GM18520 (cell line): ENCODE measurements around the gene RAP1A.

Source experiments
- ATAC-seq: cut with Tn5 transposase; IDR thresholded peaks from one replicate; pipeline ENCODE4 v1.9.1; 2021; ENCODE audit not compliant: unreplicated experiment

The RAP1A gene

DNA sequence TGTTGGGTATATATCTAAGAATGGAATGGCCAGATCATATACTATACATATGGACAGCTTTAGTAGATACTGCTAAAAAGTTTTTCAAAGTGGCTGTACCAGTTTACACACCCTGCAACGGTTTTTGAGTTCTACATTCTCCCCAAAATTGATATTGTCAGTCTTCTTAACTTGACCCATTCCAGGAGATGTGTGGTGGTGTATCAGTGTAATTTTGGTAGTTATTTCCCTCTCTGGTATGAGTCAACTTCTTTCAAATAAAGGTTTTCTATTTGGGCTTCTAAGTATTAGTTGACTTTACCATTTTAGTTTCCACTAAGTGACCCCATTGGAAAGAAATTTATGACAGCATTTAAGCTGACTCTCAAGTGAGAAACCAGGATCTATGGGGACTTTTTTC lies 90.4 kb downstream of the RAP1A start:
- ATAC-seq: no peak

DNA sequence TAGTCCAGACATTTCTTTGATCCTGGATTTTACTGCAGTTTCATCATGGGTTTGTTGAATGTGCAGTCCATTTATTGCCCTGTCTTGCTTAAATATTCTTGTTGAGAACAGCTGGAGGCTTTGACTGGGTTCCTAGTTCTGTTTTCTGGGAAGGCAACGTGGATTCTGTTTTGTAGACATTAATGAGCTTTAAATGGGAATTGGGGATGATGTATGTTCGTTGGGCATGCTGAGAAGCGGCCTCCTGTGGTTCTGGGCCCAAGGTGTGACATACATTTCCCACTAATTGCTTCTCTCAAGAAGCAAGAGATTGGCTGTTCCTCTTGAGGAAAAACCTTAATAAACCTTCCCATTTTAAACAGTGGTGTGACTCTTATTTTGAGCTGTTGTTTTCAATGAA lies 96.7 kb downstream of the RAP1A start:
- ATAC-seq: no peak

DNA sequence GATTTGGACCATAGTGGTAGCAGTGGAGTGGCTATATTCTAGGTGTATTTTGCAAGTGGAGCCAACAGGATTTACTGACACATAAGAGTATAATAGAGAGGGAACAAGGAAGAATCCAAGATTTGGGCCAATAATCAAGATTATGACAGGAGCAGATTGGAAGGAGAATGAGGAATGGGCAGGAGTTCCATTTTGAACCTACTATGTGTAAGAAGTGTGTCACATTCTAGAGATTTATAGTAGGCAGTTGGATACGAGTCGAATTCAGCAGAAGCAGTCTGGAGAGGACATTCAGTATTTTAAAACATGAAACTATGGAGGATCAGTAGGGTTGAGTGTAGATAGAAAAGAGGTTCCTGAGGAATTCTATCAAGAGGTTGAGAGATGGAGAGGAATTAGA lies 97.9 kb downstream of the RAP1A start:
- no peak for ATAC-seq

DNA sequence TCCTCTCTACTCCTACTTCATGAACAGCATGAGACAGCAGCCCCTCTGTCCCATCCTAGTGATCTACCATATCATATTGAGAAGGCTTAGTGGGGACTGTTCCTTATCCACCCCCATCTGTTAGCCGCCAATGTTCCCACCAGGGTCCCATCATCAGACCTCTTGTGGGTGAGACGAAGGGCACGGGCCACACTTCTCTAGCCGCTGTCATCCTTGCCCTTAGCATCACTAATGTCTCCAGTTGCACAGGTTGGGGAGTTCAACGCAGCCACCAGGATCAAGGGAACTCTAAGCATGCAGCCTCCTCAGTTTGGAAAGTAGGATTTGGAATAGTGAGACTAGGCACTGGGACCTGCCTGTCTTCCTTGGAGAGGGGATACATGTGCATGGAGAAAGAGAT lies 99.5 kb downstream of the RAP1A start:
- no peak for ATAC-seq

DNA sequence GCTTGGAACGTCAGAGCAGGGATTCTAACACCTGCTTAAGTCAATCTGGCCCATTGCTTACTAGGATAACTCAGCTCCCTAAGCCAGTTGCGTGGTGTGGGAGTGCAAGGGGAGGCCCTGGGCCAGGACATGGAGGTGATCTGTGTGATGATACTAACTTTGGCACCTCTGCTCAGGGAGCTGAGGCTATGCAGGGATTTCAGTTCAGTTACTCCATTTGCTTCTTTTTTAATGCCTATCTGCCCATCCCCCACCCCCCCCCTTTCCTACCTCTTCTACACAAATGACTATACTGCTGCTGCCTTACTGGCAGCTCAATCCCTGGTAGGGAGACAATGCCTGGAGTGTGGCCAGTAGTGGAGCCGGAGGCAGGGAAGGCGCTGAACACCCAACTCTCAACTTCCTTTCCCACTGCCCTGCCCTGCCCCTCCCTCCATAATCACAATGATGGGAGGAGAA lies 100.1 kb downstream of the RAP1A start:
- no peak for ATAC-seq

DNA sequence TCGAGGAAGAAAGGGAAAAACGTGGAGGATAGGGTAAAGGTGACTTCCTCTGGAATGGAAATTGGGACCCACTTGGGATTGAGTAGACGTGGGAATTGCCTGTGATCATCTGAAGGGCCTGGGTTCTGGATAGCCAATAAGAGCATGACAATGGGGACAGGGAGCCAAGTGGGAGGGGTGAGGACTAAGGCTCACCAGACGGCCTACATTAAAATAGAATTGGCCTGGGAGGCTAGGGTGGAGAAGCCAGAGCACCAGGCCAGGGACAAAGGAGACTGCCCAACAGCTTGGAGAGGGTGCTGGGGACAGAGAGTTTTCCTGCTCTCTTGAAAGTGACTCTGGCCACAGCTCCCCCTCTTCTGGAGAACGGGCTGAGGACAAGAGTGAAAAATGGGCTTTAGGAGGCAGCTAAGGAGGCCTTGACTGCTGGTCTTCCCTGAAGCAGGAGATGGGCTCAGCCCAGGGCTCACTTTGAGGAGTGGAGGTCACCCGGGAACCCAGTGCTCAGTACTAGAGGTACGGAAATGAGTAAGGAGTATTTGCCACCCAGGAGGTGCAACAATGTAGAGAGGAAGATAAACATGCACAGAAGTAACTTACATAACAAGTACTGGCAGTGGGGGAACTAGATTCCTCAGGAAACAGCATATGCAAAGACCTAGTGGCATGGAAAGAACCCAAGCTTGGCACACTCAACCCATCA lies 100.8 kb downstream of the RAP1A start:
- ATAC-seq: no peak

DNA sequence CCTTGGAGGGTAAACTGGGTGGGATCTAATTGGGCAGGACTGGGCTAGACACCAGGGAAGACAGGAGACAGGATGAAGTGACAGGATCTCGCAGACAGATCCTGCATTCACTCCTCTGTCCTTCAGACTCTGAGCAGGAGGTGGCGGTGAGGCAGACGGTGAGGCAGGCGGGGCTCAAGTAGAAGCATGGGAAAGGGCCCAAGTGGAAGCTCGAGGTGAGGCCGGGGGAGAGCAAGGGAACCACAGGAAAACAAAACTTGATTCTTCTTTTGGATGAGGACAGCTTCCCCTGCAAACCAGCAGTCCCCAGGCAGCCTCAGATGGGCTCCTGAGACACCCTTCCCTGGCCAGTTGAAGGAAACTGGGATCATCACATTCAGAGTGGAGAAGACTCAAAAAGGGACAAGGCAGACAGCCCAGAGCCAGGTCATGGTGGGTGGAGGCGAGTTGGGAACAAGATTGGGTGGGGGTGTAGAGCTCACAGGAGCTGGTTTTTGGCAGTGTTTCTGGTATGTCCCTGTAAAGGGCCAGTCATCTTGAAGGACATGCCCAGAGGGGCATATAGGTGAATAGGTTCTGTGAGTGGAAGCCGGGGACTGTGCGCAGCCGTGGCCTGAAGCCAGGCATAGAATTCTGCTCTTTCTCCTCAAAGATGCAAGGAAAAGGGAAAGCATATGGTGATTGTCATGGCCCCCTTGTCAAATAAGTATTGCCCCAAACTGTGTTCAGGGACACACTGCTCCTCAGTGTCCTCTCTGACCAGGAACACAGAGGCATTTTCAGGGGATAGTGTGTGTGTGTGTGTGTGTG lies 101.6 kb downstream of the RAP1A start:
- ATAC-seq: no peak

DNA sequence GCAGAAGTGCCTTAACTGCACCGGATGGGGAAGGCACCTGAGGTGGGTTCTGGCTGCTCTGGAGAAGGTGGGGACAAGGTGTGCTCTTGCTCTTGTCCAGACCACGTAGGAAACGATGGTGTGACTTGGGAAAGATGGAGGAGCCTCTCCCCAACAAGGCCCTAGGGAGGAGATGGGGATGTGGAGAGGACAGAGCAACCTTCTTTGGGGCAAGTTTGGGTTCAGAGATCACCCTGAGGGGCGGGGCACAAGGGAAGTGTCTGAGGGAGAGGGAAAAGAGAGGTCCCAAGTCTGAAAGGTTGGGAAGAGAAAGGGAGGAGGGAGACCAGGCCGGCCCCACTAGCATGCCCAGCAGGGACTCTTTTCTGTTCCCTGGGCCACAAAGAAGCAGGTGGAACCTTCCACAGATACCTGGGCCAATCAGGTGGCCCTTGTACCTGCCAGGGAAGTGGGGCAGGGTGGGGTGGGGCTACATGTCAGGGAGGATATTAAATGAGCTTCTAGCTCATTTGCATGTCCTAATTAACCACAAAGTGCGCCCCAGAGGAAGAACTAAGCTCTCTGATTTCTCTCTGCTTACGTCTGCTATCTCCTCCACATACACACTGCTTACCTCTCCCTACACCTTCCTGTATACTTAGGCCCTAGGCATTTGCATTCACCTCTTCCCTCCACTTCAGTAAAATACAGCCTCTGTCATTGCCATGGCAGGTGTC lies 103.7 kb downstream of the RAP1A start:
- no peak for ATAC-seq

DNA sequence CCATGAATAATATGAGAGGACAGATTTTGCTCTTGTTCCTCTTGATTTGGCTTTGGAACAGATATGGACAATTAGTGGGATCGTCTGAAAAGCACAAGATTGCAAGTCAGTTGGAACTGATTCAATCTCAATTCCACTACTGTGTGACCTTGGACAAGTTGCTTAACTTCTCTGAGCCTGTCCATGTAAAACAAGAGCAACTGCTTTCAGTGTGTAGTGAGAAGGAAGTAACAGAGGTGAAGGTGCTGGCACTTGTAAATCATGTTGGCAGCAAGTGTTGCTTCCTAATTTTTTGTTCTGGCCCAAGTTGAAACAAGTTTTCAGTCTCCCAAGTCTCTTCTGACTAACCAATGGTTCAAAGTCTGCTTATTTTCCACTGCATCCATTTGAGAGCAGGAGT lies 104.3 kb downstream of the RAP1A start:
- no peak for ATAC-seq

DNA sequence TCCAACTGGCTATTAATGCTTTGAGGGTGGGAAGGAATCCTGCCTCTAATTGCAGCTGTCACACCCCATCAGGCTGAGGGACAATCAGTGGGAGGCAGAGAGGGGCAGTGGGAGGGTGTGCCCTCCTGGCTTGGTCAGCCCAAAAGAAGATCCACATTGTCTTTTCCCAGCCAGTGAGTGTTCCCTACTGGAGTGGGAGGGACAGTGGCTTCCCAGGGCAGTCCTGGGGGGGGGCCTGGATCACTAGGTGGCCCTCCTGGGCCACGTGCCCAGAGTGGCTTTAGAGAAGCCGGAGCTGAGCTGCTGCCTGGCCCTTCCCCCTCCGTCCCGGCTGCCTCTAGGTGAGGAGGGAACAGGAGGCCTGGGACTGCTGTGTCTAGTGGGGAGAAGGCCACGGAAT lies 105.6 kb downstream of the RAP1A start:
- no peak for ATAC-seq

DNA sequence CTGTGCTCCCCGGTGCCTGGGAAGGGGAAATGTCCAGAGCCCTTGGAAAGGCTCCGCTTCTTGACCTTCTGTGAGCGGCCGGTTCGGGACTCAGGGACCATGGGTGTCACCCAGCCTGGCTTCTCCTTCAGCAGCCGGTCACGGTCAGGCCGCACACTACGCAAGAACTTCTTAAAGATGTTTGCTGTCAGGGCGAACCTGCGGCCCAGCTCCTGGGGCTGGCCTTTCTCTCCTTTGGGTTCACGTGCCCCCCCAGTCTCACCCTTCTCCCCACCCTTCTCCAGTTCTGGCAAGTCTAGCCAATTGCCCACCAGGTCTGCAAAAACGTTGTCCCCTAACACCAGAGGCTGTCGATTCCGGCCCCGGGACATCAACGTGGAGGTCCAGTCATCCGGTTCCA lies 107.5 kb downstream of the RAP1A start:
- no peak for ATAC-seq

DNA sequence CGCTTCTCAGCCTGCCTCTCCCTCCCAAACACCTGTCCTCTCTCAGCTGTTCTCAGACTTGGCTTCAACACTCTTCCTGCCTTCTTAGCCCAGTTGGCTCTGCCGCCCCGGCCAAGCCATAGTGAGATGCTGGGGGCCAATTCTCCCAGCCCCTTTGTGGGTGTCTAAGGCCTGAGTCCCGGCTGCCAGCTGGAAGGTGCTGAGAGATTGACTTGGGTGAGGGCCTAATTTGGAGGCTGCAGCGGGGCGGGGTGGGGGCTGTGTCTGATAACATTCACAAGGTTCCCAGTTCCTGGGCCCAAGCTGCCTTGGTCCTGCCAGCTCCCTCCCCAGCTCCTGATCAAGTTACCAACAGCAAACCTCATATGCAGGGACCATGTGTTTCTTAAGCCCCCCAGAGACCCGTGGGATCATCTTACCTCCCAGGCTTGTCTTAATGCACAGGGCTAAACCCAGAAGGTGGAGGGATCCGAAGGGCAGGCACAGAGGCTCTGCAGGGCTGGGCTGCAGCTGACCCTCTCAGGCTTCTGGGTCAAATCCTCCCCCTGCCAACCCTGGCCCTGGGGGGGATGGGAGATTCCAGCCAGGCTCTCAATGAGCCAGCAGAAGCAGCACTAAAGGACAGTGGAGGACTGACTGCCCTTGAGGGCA lies 109.8 kb downstream of the RAP1A start:
- ATAC-seq: no peak

DNA sequence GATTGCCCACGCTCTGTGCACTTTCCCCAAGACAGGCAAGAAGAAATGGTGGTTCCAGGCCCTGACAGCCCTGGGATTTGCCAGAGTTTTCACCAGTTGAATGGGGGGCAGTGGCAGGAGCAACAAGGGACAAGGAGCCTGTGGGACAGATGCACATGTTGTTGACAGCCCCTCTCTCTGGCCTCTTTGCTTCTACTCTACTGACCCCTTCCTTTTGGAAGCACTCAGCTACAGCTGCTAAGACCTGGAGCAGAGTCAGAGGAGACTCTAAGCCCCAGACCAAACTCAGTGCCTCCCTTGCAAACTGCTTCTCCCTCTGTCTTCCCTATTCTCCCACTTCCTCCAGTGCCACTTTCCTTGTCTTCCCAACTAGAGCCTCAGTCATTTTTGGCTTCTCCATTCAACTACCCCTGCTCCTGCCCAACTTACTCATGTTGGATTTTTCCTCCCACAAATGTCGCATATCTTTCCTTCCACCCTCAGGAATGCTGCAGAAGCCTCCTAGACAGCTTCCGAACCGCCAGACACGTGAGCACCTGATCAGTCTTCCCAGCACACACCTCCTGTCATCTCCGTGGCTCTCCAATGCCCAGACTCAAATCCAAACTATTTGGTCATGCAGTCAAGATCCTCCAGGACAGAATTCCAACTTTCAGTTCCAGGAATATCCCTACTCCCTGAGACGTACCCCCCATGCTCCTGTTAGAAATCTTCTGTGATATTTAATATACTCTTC lies 110.5 kb downstream of the RAP1A start:
- ATAC-seq: no peak

DNA sequence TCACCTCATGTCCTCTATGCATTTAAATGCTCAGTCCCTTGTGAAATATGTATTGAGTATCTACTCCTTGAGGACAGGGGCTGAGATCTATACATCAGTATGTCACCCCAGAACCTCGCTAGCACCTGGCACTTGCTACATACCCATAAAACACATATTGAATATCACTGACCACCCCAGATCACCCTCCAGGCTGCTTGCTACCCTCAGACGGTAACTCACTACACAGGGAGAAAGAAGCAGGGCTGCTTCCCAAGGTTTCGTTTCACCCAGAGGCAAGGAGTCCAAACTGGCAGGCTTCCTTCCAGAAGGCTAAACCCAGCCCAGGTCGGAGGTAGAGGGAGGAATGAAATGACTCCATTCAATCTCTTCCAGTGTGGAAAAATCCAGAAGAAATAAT lies 111.1 kb downstream of the RAP1A start:
- no peak for ATAC-seq

DNA sequence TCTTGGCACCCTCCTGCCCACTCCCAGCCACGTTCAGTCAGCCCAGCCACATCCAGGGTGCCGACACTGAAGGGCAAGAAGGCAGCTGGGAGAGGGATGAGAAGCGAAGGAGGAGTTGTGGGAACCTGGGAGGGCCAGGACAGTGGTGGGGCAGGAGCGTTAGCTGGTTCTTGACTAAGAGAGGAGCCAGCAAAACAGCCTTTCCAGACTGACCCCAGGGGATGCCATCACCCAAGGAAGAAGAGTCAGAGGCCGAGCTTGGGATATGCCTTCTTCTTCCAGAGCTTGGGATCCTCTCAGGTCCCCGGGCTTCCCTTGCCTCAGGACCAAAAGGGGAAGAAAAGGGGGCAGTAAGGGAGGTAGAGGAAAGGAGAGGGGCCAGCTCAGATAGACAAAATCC lies 112.4 kb downstream of the RAP1A start:
- no peak for ATAC-seq

DNA sequence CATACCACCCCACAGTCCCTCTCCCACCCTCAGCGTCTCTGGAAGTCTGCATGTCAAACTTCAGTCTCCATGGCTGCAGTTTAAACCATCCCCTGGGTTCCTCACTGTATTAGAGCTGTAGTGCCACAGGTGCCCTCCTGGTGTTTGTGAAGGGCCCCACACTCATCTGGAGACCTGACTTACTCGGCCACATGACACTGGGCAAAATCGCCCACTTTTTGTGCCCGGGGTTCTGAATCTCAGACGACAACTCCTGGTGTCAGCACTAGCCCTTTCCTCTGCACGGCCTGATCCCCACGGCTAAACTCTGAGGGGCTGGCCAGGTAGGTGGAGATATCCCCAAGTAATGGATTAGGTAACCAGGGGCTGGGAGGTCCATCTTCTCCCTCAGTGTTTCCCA lies 113.1 kb downstream of the RAP1A start:
- ATAC-seq: no peak

DNA sequence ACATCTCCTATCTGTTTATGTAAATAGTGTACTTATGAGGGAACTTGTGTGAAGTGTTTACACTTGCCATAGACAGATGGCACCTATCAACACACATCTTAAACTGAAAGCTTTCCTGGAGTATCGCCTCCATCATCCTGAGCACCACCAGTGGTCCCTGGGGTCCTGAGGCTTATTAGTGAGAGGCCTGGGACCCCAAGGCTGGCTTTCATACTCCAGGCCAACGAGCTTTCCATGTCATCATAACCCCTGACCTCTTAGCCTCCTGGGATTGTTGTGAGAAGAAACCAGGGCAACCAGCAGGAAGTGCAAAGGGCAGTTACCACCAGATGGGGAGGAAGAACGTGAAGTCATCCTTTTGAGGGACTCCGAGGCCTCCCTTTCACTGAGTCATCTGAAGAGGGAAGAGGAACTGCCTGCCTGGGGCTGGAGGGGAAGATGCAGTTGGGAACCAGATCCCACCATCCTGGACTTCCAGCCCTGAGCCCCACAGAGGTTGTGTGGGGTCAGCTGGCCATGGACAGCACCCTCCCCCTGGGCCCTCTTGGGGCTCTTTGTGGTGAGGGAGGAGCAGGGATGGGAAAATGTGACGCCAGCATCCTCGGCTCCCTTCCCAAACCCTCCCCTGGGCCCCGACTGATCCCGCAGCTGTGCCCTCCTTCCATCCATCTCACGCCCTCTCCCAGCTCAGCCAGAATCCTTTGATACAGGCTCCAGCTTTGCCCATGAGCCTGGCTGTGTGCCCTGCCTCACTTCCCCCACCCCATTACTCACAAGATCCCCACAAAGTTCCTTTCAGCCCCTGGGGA lies 113.8 kb downstream of the RAP1A start:
- no peak for ATAC-seq

DNA sequence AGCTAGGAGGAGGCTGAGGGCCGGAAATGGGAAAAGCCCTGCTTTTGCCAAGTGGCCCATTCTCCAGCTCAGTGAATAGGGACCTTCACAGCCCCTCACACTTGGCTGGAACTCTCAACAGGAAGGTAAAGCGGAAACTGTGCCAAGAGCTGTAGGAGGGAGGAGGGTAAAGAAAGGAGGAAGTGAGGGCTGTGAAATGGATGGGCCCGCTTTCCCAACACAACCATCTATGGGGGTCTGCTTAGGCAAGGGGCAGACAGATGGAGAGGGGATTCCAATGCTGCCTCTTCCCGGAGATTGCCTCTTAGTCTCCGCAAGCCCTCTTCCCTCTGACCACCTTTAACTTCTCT lies 114.4 kb downstream of the RAP1A start:
- ATAC-seq: no peak

DNA sequence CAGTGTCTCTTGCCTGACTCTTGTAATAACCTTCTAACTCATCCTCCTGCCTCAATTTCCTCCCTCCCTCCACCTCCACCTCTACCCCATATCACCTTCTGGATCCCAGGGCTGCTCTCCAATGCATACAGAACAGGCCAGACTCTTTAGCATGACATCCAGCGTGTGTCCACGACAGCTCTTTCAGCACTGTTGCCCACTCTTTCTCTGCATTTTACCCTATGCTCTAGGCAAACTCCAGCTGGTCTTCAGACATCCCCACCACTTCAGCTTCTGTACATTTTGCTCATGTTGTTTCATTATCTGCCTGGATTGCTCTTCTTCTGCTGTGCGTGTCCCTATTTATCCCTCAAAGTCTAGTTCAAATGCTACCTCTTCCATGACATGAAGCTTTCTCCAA lies 114.8 kb downstream of the RAP1A start:
- no peak for ATAC-seq

DNA sequence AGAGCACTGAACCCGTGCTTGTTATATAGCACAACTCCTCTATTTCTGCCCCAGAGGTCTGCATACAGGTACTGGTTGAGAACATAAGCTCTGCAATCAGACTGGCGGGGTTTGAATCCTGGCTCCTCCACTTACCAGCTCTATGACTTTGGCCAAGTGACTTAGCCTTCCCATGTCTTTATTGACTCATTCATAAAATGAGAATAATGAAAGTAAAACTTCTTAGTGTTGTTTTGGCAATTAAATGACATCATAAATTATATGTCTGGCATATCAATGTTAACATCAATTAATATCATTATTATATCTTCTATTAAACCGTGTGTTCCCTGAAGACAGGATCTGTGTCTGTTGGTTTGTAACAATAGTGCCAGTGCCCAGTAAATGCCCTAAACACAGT lies 115.3 kb downstream of the RAP1A start:
- no peak for ATAC-seq
